Suprapubic skin (tissue), 4 donors: ENCODE data around the gene KRTAP10-3. TPM values are rescaled to one million over a fixed set of nuclear protein-coding genes. Genes with fewer than 3 reads are reported as not detected.
"Not testable (repeated sequence)": the region's sequence is repeated elsewhere in the genome, so short reads cannot be mapped to it uniquely, and the experiment has no call there.

Source experiments
- DNase-seq, 2 donors: peaks; one replicate each; pipeline ENCODE4 v3.0.0-alpha.2; 2019; ENCODE audit warnings: low spot score in 2 of 2
- H3K27ac ChIP-seq: fragments of 200-600 bp; sonication (generic); one replicate; pipeline ENCODE4 v1.5.1; 2019
- H3K27me3 ChIP-seq: fragments of 200-600 bp; sonication (generic); one replicate; pipeline ENCODE4 v1.5.1; 2019
- H3K36me3 ChIP-seq: fragments of 200-600 bp; sonication (generic); one replicate; pipeline ENCODE4 v1.5.1; 2019
- H3K4me1 ChIP-seq: fragments of 200-600 bp; sonication (generic); one replicate; pipeline ENCODE4 v1.5.1; 2019
- H3K4me3 ChIP-seq: fragments of 200-600 bp; sonication (generic); one replicate; pipeline ENCODE4 v1.5.1; 2019; ENCODE audit warnings: mild to moderate bottlenecking
- H3K9me3 ChIP-seq: fragments of 200-600 bp; sonication (generic); one replicate; pipeline ENCODE4 v1.5.1; 2019
- CTCF ChIP-seq, 2 donors: fragments of 200-600 bp in 1 of 2; fragments of 450-650 bp in 1 of 2; sonication (generic) in 1 of 2; IDR thresholded peaks; one replicate each; pipeline ENCODE4 v1.5.1; 2016 to 2019; ENCODE audit warnings: antibody characterized with exemption in 2 of 2, mild to moderate bottlenecking in 1 of 2, moderate library complexity in 1 of 2
- EP300 ChIP-seq: sonication (generic); formaldehyde crosslinking; IDR thresholded peaks from one replicate; pipeline ENCODE4 v1.6.1; 2017; ENCODE audit warnings: antibody characterized with exemption
- POLR2A ChIP-seq, 2 donors: fragments of 450-650 bp; IDR thresholded peaks; one replicate each; pipeline ENCODE4 v1.6.1; 2017; ENCODE audit warnings: antibody characterized with exemption in 2 of 2, mild to moderate bottlenecking in 2 of 2, moderate library complexity in 2 of 2
- POLR2AphosphoS5 ChIP-seq, 3 donors: sonication (generic); formaldehyde crosslinking; IDR thresholded peaks; one replicate each; pipeline ENCODE4 v1.6.1; 2017; ENCODE audit warnings: antibody characterized with exemption in 3 of 3
- WGBS: methylation state at CpG from one replicate; pipeline ENCODE4 v1.1.5; 2018; 5-methylcytosine and 5-hydroxymethylcytosine counted together
- total RNA-seq, 4 donors: library from RNA; depleted of rRNA; stranded (reverse); fragments of >200 nt; gene quantifications; one replicate each; pipeline ENCODE4 v1.1.0, GENCODE V29; 2016

KRTAP10-3 gene
- total RNA-seq, 4 donors from 2014 or later = 1.1 to 5.8 (median 3.3) TPM; not detected in 1

DNA sequence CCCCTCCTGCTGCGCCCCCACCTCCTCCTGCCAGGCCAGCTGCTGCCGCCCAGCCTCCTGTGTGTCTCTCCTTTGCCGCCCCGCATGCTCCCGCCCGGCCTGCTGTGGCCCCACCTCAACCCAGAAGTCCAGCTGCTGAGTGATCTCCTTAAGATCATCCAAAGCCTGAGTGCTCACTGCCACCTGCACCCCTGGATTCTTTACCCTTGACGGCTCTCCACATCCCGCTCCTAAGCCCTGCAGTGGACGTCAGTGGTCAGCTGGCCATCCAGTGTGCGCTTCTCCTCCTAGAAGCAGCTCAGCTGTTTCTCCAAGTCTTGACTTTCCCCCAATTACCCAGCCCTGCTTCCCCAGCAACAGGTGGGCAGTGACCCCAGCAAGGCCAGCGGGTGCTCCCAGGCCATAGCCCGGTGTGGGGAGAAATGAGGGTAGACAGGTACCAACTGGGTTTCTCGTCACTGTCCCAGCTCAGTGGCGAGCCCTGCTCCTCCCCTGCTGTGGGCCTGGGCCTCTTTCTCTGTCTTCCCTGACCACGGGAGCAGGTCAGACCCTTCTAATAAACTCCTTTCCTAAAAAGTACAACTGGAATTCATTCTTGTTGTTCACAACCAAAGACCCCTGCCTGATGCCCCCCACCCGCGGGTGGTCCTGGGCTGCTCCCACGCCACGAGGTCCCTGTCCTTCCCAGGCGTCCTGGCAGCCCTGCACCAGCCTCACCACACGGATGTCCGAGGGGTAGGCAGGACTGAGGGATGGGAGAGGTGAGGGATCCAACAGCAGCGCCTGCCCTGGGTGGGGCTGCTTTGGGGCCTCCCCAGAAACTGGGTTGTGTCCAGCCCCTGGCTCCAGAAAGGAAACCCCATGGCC, 43.2 kb upstream of the KRTAP10-3 start:
- no peaks in the 10 kb centered on the region for H3K9me3 ChIP-seq
- H3K4me3 ChIP-seq = no peak overlapping the region
- no peak overlapping the region for H3K27ac ChIP-seq
- no peaks in the 10 kb centered on the region for H3K36me3 ChIP-seq
- H3K4me1 ChIP-seq = no peaks in the 10 kb centered on the region
- DNase-seq = peak in 1 of 2 donors; percentile 35
- TF ChIP-seq POLR2AphosphoS5 (IDR thresholded peaks at IDR 0.05) (no peak), POLR2A (IDR thresholded peaks at IDR 0.05) (no peak), CTCF (IDR thresholded peaks at IDR 0.05) (no peak), EP300 (no peak)
- peaks cover 45% of the 10 kb centered on the region for H3K27me3 ChIP-seq
- 85% methylated on average over 21 of the region's 23 CpGs for WGBS

- WGBS = 63% methylated on average over 4 of the region's 10 CpGs
- not testable (repeated sequence) for H3K4me3 ChIP-seq, H3K27ac ChIP-seq, DNase-seq, H3K36me3 ChIP-seq, H3K4me1 ChIP-seq, H3K9me3 ChIP-seq
- H3K27me3 ChIP-seq = peaks cover 46% of the 10 kb centered on the region
Measured at GRCh38 chr21:44601091-44601490, 42.5 kb upstream of the KRTAP10-3 start.

DNA sequence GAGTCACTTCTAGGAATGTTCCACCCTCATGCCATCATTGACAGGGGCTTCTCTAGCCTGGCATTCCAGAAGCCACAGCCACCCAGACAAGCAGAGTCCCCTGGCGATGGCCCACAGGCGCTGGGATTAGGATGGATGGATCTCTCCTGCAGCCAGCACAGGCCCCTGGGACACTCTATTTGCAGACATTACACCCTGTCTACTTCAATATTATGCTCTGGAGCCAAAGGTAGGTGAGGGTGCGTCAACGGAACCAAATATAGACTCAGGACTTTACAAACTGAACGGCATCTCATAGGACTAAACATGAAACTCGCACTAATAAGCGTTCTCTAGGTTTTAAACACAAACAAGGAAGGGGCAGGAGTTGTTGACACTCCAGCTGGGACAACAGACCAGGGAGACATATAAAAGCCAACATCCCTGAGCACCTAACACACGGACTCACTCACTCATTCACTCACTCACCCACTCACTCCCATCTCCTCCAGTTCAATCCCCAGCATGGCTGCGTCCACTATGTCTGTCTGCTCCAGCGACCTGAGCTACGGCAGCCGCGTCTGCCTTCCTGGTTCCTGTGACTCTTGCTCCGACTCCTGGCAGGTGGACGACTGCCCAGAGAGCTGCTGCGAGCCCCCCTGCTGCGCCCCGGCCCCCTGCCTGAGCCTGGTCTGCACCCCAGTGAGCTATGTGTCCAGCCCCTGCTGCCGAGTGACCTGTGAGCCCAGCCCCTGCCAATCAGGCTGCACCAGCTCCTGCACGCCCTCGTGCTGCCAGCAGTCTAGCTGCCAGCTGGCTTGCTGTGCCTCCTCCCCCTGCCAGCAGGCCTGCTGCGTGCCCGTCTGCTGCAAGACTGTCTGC, 41.8 kb upstream of the KRTAP10-3 start, which contains the start of gene KRTAP10-7:
KRTAP10-7 (plus strand) TSS at position 480 of the 861 bp plus-strand sequence; CDS start at position 505, 25 bp downstream.
- H3K27ac ChIP-seq, H3K36me3 ChIP-seq, H3K4me1 ChIP-seq, H3K9me3 ChIP-seq, DNase-seq, H3K4me3 ChIP-seq: not testable (repeated sequence)
- peaks cover 46% of the 10 kb centered on the region for H3K27me3 ChIP-seq
- 80% methylated on average over 19 of the region's 23 CpGs for WGBS

- Histone ChIP-seq H3K4me3 (no peak overlapping the region), H3K36me3 (no peaks in the 10 kb centered on the region), H3K9me3 (no peaks in the 10 kb centered on the region), H3K27me3 (peaks cover 46% of the 10 kb centered on the region), H3K4me1 (no peaks in the 10 kb centered on the region), H3K27ac (no peak overlapping the region)
- DNase-seq = peak in 1 of 2 donors; percentile 65
- TF ChIP-seq POLR2A (IDR thresholded peaks at IDR 0.05) (no peak), EP300 (no peak), POLR2AphosphoS5 (IDR thresholded peaks at IDR 0.05) (no peak), CTCF (IDR thresholded peaks at IDR 0.05) (no peak)
- 88% methylated on average over 8 of the region's 8 CpGs for WGBS
Measured at GRCh38 chr21:44599264-44600029, 40.9 kb upstream of the KRTAP10-3 start.

- Histone ChIP-seq H3K36me3 (no peaks in the 10 kb centered on the region), H3K27me3 (peaks cover 36% of the 10 kb centered on the region), H3K4me1 (no peaks in the 10 kb centered on the region), H3K9me3 (no peaks in the 10 kb centered on the region), H3K4me3 (no peak overlapping the region), H3K27ac (no peak overlapping the region)
- DNase-seq = no peak
- no peak for TF ChIP-seq CTCF (IDR thresholded peaks at IDR 0.05)
- no peak for TF ChIP-seq POLR2AphosphoS5 (IDR thresholded peaks at IDR 0.05)
- TF ChIP-seq EP300 = no peak
- no peak for TF ChIP-seq POLR2A (IDR thresholded peaks at IDR 0.05)
- WGBS = 82% methylated on average over 11 of the region's 11 CpGs
Measured at GRCh38 chr21:44598061-44598460, 39.5 kb upstream of the KRTAP10-3 start.
